Breast epithelium (tissue), 4 donors: ENCODE data around the gene DNAJB8. TPM values are rescaled to one million over a fixed set of nuclear protein-coding genes. Genes with fewer than 3 reads are reported as not detected.

Experiments
- DNase-seq, 2 donors: peaks; one replicate each; pipeline ENCODE4 v3.0.0-alpha.2; 2019; ENCODE audit warnings: low spot score in 2 of 2
- H3K27ac ChIP-seq, 2 donors: fragments of 200-600 bp; sonication (generic) in 1 of 2; one replicate each; pipeline ENCODE4 v1.5.1; 2016 to 2019; ENCODE audit warnings: mild to moderate bottlenecking in 1 of 2
- H3K27me3 ChIP-seq, 2 donors: fragments of 200-600 bp; sonication (generic) in 1 of 2; one replicate each; pipeline versions ENCODE4 v1.5.1 to v1.6.0; 2017 to 2019; ENCODE audit warnings: control low read depth in 1 of 2, mild to moderate bottlenecking in 1 of 2
- H3K36me3 ChIP-seq: fragments of 200-600 bp; one replicate; pipeline ENCODE4 v1.5.1; 2019
- H3K4me1 ChIP-seq, 2 donors: fragments of 200-600 bp; sonication (generic); one replicate each; pipeline ENCODE4 v1.5.1; 2016 to 2019; ENCODE audit warnings: control low read depth in 1 of 2
- H3K4me3 ChIP-seq, 3 donors: fragments of 200-600 bp; sonication (generic); 1 replicate in 2 of 3; 2 replicates in 1 of 3; pipeline ENCODE4 v1.5.1; 2016 to 2019; ENCODE audit warnings: mild to moderate bottlenecking in 3 of 3, moderate library complexity in 2 of 3
- H3K9me3 ChIP-seq, 2 donors: fragments of 200-600 bp; sonication (generic) in 1 of 2; one replicate each; pipeline ENCODE4 v1.5.1; 2016 to 2019; ENCODE audit warnings: control low read depth in 1 of 2
- CTCF ChIP-seq, 3 donors: fragments of 450-650 bp; IDR thresholded peaks; one replicate each; pipeline ENCODE4 v1.5.1; 2016 to 2017; ENCODE audit warnings: antibody characterized with exemption in 3 of 3, mild to moderate bottlenecking in 3 of 3, moderate library complexity in 3 of 3
- POLR2A ChIP-seq: fragments of 450-650 bp; IDR thresholded peaks from one replicate; pipeline ENCODE4 v1.6.1; 2016; ENCODE audit warnings: antibody characterized with exemption, mild to moderate bottlenecking, moderate library complexity
- POLR2AphosphoS5 ChIP-seq, 3 donors: sonication (generic); formaldehyde crosslinking; IDR thresholded peaks; one replicate each; pipeline ENCODE4 v1.6.1; 2017; ENCODE audit warnings: antibody characterized with exemption in 3 of 3
- intact Hi-C: fragments of 100-400 bp; cut with DNase I; formaldehyde crosslinking; loops from one replicate; pipeline ENCODE4 v1.15.1; 2023; ENCODE audit warnings: low total_unique reads
- total RNA-seq, 3 donors: library from RNA; depleted of rRNA; stranded (reverse); fragments of >200 nt; gene quantifications; one replicate each; pipeline ENCODE4 v1.1.0, GENCODE V29; 2016

DNAJB8 gene
- total RNA-seq, 3 donors from 2014 or later = not detected

- H3K27me3 ChIP-seq = peaks cover 2 to 80% of the 10 kb centered on the region in 2 donors
- TF ChIP-seq POLR2AphosphoS5 (IDR thresholded peaks at IDR 0.05) (no peak), CTCF (IDR thresholded peaks at IDR 0.05) (peak in 2 of 3 donors; percentile 39 to 48), POLR2A (no peak)
- peaks cover 3 to 8% of the 10 kb centered on the region in 2 donors for H3K4me1 ChIP-seq
- intact Hi-C loops = loop anchor here (10.0 kb wide), 1 partner anchor 73 kb away; no protein-coding TSS in a partner anchor
- no peaks in the 10 kb centered on the region for H3K9me3 ChIP-seq
- H3K36me3 ChIP-seq = no peaks in the 10 kb centered on the region
- no peak overlapping the region for H3K27ac ChIP-seq
- DNase-seq = no peak
- H3K4me3 ChIP-seq = peak overlapping the region; percentile 33 to 73 (median 55)
Measured at GRCh38 chr3:128497305-128498126, 30.8 kb upstream of the DNAJB8 start.

- Histone ChIP-seq H3K9me3 (no peaks in the 10 kb centered on the region), H3K27ac (no peak overlapping the region), H3K27me3 (peaks cover 2 to 88% of the 10 kb centered on the region in 2 donors), H3K36me3 (no peaks in the 10 kb centered on the region), H3K4me3 (peak overlapping the region in 2 of 3 donors; percentile 55 to 73), H3K4me1 (peaks cover 5 to 9% of the 10 kb centered on the region in 2 donors)
- DNase-seq = no peak
- TF ChIP-seq POLR2A (no peak), POLR2AphosphoS5 (IDR thresholded peaks at IDR 0.05) (no peak), CTCF (IDR thresholded peaks at IDR 0.05) (no peak)
- intact Hi-C loops = loop anchor here (10.0 kb wide), 1 partner anchor 72 kb away; no protein-coding TSS in a partner anchor
Measured at GRCh38 chr3:128496602-128497304, 30.1 kb upstream of the DNAJB8 start.

- TF ChIP-seq CTCF (IDR thresholded peaks at IDR 0.05) = no peak
- no peak for TF ChIP-seq POLR2A
- no peak for TF ChIP-seq POLR2AphosphoS5 (IDR thresholded peaks at IDR 0.05)
- DNase-seq = no peak
- intact Hi-C loops = loop anchor here (10.0 kb wide), 1 partner anchor 71 kb away; no protein-coding TSS in a partner anchor
- H3K4me3 ChIP-seq = no peak overlapping the region
- H3K27ac ChIP-seq = no peak overlapping the region
- H3K4me1 ChIP-seq = peaks cover 5 to 9% of the 10 kb centered on the region in 2 donors
- H3K27me3 ChIP-seq = peaks cover 2 to 94% of the 10 kb centered on the region in 2 donors
- H3K9me3 ChIP-seq = no peaks in the 10 kb centered on the region
- no peaks in the 10 kb centered on the region for H3K36me3 ChIP-seq
Measured at GRCh38 chr3:128496019-128496601, 29.4 kb upstream of the DNAJB8 start.

- H3K9me3 ChIP-seq = no peaks in the 10 kb centered on the region
- intact Hi-C loops = loop anchor here (10.0 kb wide), 1 partner anchor 71 kb away; no protein-coding TSS in a partner anchor
- no peak overlapping the region for H3K4me3 ChIP-seq
- H3K36me3 ChIP-seq = no peaks in the 10 kb centered on the region
- H3K27ac ChIP-seq = no peak overlapping the region
- DNase-seq = no peak
- H3K27me3 ChIP-seq = peaks cover 2 to 96% of the 10 kb centered on the region in 2 donors
- H3K4me1 ChIP-seq = peaks cover 5 to 9% of the 10 kb centered on the region in 2 donors
- TF ChIP-seq POLR2A = no peak
- no peak for TF ChIP-seq POLR2AphosphoS5 (IDR thresholded peaks at IDR 0.05)
- no peak for TF ChIP-seq CTCF (IDR thresholded peaks at IDR 0.05)
Measured at GRCh38 chr3:128495435-128495970, 28.8 kb upstream of the DNAJB8 start.
